Activated gamma-delta T cell treated with Interleukin-2 at 50 U/mL for 16 hours (primary cell): Measurements from ENCODE around the gene BLNK.
A peak's percentile ranks its signal among the peaks of the same experiment; 100 is the strongest.

ENCODE experiments used
- DNase-seq: peaks from one replicate; pipeline ENCODE4 v3.0.0-alpha.2; 2020

The BLNK gene

GRCh38 chr10:96260014-96260413, 11.4 kb downstream of the BLNK start:
- DNase-seq = no peak

DNA sequence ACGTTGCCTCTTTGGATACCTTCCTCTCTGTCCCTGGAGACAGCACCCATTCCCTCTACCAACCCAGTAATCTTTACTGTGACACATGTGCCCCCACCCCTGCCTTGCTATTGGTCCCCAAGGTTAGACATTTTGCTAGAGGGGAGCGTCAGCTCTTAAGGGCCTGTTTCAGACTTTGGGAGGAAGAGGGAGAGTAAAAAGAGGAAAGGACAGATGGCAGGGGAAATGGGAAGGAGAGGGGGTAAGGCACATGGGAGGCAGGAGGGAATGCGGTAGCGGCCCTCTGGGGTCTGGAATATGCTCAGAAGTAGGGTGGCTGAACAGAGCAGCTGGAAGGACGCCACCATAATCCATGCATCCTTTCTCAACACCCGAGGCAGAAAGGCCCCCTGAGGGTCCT, 12.2 kb downstream of the BLNK start:
- DNase-seq = no peak

GRCh38 chr10:96257944-96258343, 13.4 kb downstream of the BLNK start:
- no peak for DNase-seq

DNA sequence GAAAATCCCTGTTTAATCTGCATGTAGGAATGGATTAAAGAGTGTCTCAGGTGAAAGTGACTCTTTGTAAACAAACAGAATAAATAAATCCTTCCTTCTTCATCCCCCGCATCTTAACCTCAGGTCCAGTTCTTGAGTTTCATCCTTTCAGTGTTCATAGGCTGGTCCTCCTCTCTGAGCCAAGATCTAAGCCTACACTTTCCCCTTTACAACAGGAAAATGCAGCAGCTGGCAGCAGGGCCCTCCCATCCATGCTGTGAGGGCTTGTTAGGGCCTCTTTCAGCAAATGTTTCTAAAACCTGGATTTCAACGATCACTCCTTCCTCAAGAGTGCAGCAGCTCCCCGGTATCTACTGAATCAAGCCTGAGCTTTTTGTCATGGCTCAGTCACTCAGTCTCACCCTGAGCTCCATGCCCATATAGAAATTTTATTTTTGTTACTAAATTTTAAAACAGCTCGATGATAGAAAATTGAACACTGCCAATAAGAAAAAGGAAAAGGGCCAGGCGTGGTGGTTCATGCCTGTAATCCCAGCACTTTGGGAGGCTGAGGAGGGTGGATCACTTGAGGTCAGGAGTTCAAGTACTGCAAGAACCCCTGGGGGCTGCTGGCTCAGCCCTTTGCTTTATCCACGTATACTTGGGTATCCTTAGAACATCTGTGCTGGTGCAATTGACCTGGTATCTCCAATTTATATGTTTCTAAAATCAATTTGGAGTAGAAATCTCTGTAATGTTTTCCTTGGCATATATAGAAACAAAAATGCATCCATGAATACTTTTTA, 15.6 kb downstream of the BLNK start:
- DNase-seq = no peak

DNA sequence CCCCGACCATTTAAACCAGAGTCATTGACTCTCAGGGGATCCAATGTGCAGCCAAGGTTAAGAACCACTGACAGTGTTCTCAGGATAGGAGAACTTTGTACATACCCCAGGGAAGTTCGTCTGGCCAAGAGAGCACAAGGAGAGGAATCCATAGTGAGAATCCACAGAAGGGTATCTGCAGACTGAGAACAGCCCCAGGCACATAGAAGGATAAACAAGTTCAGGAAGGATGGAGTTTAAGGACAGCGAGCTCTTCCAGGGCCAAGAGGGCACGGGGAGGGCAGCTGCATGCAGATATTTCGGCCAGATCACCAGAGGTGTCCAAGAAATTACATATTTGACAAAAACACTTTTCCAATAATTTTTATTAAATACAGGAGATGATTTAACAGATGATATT, 16.4 kb downstream of the BLNK start:
- no peak for DNase-seq

DNA sequence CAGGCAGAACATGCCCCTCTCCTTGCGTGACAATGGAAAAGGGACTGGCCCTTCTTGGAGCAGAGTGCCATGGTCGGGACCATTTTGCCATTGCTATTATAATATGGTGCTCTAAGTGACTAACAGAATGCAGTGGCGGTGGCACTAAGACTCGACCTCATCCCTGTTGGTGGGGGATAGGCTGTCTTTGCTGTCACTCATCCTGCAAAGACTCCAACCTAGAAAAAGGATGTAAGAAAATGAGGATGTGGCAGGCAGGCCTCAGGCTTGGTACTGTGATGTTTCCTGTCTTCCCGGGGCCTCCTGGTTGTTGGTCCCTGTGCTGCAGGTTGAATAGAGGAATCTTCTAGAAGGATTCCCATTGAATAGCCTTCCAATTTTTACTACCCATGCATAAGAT, 18.6 kb downstream of the BLNK start:
- no peak for DNase-seq

- DNase-seq = no peak
These were observed 21.0 kb downstream of the BLNK start for GRCh38 chr10:96250349-96250748.

GRCh38 chr10:96249264-96249663, 22.1 kb downstream of the BLNK start:
- no peak for DNase-seq

- no peak for DNase-seq
These were observed 27.0 kb downstream of the BLNK start for GRCh38 chr10:96244354-96244753.

GRCh38 chr10:96243296-96243695, 28.1 kb downstream of the BLNK start:
- DNase-seq = no peak

DNA sequence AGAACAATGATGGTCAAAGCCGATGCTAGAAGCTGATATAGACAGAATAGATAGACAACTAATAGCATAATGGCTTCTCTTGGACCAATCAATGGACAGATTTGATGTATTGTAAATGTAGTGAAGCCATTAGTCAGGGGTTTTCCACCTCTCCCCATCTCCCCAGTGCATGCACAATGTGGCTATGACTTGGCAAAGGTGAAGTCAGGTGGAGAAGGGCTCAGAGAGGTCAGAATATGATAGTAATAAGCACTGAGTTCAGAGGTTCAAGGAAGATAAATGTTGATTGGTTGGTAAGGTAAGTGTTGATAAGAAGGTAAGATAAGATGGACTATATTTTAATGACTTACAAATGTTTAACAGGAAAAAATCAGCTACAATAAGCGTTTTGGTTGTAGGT, 28.5 kb downstream of the BLNK start:
- DNase-seq = no peak

DNA sequence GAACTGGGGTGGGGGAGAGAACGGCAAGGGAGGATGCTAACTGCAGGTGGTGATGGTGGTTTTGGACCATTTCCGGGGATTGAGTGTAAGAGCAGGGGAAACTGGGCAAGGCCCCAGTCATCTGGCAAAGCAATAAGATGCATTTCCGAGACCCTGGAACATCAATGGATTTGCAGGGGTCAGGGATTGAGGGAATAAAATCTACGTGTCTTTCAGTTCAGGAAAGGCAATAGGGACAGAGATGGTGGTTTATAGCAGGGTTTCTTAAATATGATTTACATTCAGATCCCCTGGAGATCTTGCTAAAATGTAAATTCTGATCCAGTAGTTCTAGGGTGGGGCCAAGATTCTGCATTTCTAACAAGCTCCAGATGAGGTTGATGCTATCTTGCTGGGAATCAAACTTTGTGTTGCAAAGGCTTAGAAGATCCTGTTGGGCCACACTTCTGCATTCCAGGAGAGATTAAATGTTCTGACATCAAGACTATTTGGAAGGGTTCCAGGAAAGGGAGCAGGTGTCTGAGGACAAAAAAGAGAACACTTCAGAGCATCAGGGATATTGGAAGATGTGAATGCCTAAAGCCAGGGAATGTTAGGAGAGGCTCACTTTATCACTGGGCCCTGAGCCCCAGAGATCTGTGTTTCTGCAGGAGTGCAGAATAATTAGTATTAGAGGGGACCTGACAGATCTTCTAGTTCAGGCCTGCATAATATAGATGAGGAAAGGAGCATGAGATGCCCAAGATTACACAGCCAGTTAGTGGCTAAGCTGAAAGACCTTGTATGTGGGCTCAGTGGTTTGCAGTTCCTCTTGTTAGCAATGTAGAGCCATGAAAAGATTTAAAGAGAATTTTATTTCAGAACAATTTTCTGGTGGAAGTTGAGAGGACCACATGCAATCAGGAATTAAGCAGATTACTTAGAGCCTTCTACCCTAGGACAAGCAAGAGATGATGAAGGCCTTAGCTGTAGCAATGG, 32.4 kb downstream of the BLNK start:
- no peak for DNase-seq

DNA sequence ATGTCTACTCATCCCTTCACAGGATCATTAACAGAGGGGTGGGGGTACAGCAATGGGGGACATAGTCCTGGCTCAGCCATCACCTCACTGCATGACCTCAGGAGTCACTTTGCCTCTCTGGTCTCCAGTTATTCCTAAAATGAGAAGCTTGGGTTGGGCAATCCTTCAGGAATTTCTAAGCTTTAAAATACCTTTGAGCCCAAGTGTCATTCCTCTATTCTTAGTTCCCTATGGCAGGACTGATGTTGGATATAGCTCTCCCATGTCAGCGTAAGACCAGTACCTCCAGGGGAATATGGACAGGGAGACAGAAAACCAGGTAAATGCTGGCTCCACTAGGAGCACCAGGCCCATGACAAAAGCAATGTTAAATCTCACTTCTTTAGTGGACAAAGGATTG, 34.5 kb downstream of the BLNK start:
- no peak for DNase-seq

- no peak for DNase-seq
These were observed 35.3 kb downstream of the BLNK start for GRCh38 chr10:96236090-96236478.

- no peak for DNase-seq
These were observed 35.9 kb downstream of the BLNK start for GRCh38 chr10:96235326-96236089.

- no peak for DNase-seq
These were observed 37.4 kb downstream of the BLNK start for GRCh38 chr10:96233959-96234358.

DNA sequence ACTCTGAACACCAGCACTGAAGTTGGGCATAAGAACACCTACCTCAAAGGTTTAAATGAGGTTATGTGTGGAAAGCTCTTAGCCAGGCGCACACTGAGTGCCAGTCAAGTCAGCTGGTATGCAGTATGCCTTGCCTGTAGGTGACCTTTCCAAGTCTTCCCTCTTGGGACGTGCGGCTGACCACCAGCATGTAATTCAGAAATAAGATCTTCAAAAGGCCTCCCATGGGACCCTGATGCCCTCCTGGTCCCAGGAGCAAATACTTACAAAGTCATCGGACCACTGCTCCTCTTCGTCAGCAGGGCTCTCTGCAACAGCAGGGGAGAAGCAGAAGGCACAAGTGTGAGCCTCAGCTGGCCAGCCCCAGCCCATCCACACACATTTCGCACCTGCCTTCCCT, 40.8 kb downstream of the BLNK start:
- DNase-seq = no peak

- DNase-seq = peak; percentile 64
These were observed 41.8 kb downstream of the BLNK start for GRCh38 chr10:96229568-96230030.

DNA sequence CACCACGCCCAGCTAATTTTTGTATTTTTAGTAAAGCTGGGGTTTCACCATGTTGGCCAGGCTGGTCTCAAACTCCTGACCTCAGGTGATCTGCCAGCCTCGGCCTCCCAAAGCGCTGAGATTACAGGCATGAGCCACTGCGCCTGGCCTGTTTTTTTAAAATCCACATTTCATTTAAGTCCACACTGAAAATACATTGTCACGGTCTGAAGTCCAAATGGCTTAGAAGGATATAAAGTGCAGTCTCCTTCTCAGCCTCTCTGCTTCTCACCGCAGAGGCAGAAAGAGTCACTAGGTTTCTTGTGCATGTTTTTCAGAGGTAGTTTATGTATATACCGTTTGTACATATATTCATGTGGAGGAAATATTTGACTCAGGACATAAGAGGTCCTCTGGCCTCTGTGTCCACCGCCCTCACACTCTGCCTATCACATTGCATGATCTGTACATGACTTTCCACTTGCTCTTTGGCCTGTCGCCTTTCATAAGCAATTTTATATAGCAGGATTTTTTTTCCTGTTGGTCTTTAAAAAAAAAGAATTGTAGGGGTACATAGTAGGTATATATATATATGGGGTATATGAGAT, 42.9 kb downstream of the BLNK start:
- no peak for DNase-seq

DNA sequence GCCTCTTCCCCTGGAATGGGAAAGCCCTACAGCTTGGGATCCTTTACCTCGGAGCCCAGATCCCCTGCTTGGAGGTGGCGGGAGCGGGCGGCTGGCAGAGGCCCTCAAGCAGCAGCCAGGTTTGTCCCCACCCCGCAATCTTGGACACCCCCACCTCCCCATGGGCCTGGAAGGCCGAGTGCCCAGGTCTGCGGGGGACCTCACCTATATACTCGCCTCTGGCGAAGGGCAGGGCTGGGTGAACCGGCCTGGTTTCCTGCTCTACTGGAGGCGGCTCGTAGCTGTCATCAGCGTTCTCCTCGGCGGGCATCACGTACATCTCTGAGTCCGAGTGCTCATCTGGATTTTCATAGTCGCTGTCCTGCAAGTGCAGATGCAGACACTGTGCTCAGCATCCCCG, 44.2 kb downstream of the BLNK start:
- no peak for DNase-seq

GRCh38 chr10:96225119-96225518, 46.2 kb downstream of the BLNK start:
- no peak for DNase-seq

DNA sequence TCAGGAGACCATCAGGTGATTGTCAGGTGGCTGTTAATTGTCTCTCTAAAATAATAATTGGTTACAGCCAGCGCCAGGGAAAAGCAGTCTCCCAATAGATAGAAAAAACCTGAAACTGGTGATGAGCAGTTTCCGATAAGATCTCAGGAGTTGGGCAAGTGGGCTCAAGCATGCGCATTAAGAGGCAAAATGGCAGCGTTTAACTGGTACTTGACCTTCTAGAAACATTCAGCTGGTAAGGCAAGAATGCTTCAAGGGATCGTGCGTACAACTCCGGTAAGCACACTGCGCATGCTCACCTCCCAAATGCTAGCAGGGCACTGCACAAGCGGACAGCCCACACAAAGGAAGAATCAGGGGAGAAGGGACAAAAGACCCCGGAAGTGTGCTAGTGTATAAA, 48.5 kb downstream of the BLNK start:
- DNase-seq = no peak

DNA sequence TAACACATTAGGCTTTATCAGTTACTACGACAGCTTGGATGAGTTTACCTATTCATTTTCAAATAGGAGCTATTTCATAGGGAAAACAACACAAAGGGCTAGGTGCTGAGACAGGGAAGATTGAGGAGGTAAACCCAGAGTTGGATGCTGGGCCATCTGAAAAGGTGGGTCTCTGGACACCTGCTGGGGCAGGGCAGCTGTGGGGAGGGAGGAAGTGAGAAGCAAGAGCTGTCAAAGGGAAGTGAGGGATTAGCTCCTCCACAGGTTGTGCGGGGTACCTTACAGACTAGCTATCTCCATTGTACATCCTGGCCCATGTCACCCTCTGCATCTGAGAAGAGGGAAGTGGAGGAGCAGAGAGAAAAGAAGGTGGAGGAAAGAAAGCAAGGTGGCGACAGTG, 48.9 kb downstream of the BLNK start:
- no peak for DNase-seq
